WI38 (cell line): Measurements from ENCODE around the gene HS1BP3.

Experiments
- H3K4me3 ChIP-seq: 2 replicates; pipeline ENCODE4 v1.5.1; 2011; ENCODE audit warnings: low read depth, mild to moderate bottlenecking, control low read depth, low read length
- TF ChIP-seq, protein P1 (sequence below): IDR thresholded peaks from 2 replicates; pipeline ENCODE4 v1.5.1; 2012; ENCODE audit warnings: low read depth, mild to moderate bottlenecking, control low read depth, low read length

HS1BP3 gene

GRCh38 chr2:20678780-20679179 is 27.9 kb upstream of the HS1BP3 start:
- TF ChIP-seq, protein P1, sequence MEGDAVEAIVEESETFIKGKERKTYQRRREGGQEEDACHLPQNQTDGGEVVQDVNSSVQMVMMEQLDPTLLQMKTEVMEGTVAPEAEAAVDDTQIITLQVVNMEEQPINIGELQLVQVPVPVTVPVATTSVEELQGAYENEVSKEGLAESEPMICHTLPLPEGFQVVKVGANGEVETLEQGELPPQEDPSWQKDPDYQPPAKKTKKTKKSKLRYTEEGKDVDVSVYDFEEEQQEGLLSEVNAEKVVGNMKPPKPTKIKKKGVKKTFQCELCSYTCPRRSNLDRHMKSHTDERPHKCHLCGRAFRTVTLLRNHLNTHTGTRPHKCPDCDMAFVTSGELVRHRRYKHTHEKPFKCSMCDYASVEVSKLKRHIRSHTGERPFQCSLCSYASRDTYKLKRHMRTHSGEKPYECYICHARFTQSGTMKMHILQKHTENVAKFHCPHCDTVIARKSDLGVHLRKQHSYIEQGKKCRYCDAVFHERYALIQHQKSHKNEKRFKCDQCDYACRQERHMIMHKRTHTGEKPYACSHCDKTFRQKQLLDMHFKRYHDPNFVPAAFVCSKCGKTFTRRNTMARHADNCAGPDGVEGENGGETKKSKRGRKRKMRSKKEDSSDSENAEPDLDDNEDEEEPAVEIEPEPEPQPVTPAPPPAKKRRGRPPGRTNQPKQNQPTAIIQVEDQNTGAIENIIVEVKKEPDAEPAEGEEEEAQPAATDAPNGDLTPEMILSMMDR = no peak
- no peak overlapping the region for H3K4me3 ChIP-seq

GRCh38 chr2:20678086-20678395 is 27.1 kb upstream of the HS1BP3 start:
- H3K4me3 ChIP-seq = no peak overlapping the region
- TF ChIP-seq, protein P1 = no peak

DNA sequence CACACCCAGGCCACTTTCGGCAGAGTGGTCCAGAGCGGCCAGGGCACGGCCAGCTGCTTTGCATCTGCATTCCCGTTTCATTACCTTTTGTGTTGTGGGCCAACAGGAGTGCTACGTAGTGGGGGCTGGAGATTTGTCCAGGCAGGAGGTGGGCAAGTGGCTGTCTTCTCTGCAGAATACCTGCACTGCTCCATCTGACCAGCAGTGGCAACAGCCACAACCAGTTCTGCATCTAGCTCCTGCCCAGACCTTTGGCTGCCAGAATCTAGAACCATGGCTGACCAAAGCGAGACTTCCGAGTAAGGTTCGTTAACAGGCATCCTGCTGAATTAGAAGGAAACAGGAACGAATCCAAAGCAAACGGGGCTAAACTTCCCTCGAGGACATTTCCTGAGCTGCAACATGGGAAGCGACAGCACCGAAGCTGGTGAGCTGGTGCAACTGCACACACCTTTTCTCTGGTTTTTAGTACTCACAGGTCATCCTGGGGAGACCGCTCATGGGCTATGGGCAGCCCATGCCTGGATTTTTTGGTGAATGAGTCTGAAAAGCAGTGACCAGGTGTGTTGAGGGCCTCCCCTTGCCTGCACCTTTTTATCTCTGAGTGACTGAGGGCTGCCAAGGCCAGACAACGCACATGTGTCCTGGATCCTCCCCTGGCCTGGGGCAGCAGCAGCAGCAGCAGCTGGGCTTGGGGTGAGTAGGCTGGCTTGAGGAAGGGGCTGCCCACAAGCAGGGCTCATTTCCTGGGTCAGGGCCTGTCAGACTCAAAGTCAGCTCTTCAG is 26.6 kb upstream of the HS1BP3 start:
- no peak overlapping the region for H3K4me3 ChIP-seq
- TF ChIP-seq, protein P1 = no peak

DNA sequence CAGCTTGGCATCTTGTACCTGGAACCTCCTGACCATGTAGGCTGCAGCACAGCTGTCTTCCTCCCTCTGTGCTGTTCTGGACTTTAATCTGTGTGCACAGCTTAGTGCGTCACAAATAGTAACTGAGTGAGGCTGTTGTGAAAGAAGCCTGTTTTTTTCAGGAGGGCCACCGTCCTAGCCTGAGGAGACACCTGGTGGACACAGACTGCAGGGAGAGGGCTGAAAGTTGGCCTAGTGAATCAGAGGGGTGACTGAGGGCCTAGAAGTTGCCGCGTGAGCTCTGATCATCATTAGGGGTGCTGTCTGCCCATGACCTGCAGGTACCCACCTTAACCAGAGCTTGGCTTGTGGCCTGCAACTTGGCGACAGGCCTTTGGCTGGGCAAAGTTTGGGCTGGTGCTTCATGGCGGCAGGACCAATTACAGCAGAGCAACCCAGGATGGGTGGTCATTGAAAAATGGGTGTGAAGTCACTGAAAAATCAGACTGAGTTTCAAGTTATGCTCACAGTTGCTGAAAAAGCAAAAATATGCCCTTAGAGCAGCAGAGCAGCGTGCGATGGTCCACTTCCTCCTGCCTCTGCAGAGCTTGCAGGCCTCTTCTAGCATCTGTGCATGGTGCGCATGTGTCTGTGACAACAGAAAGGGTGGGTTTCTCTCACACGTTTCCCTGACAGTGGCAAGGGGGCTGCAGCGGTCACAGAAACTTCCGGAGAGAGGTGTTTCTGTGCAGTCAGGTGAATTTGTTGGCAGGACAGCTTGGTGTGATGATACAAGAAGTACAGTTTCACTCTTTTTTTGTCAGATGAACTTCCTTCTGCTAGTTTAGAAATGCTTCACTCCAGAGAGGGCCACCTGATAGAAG is 25.7 kb upstream of the HS1BP3 start:
- TF ChIP-seq, protein P1 = no peak
- no peak overlapping the region for H3K4me3 ChIP-seq

GRCh38 chr2:20675701-20676352 is 24.9 kb upstream of the HS1BP3 start:
- TF ChIP-seq, protein P1 = no peak
- no peak overlapping the region for H3K4me3 ChIP-seq

DNA sequence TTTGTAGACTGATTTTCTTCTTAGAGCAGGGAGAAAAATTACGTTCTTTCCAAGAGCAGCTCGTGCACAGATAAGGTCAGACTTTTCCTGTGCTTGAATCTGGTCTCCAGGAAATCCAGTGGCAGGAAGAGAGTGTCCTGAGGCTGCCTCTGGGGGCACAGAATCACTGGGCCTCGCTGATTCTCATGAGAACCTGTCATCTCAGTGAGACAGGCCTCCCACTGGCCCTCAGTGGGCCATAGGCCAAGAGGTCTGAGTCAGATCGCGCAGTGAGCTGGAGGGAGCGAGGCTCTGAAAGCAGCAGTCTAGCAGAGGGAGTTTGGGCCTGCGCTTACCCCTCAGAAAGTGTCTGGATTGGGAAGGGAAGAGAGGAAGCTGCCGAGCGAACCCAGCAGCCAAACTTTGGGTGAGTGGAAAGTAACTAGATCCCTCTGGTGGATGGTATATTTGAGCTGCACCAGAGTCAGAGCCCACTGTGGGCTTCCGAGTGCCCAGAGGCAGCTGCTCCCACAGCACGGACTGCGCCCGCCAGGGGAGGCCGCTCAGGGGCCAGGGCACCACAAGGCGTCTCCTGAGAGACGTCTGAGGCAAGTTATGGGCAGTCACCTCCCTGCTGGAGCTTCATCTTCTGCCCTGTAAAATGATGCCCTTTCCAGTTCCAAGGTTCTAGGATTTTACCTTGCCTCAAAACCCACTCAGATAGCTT is 24.2 kb upstream of the HS1BP3 start:
- H3K4me3 ChIP-seq = no peak overlapping the region
- TF ChIP-seq, protein P1 = no peak
